GM12892 (cell line): Measurements from ENCODE around the gene NAB2.

ENCODE experiments used
- POLR2A ChIP-seq: IDR thresholded peaks from 2 replicates; pipeline ENCODE4 v1.6.1; 2011; ENCODE audit warnings: low read depth, low read length, control low read depth
- POLR2AphosphoS5 ChIP-seq: IDR thresholded peaks from 2 replicates; pipeline ENCODE4 v1.6.1; 2011; ENCODE audit warnings: low read depth, low read length, control low read depth

DNA sequence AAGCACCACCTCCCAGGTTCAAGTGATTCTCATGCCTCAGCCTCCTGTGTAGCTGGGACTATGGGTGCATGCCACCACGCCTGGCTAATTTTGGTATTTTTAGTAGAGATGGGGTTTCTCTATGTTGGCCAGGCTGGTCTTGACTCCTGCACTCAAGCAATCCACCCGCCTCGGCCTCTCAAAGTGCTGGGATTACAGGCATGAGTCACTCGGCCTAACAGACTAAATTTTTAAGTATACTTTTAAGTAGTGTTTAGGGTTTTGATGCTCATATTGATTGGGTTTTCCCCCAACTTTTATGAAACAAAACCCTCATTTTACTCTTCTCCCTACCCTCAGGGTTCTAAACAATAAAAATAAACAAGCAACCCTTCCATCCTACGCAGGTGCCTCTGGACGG is 44.4 kb upstream of the NAB2 start:
- no peak for TF ChIP-seq POLR2AphosphoS5
- no peak for TF ChIP-seq POLR2A
